Mesenchymal stem cell (in vitro differentiated cells and primary cell): Measurements from ENCODE around the gene ELOVL7.

Experiments used
- DNase-seq: peaks from one replicate; pipeline ENCODE4 v3.0.0-alpha.2; 2013
- H2AFZ ChIP-seq: one replicate; pipeline ENCODE4 v1.6.1; 2013; ENCODE audit warnings: low read depth, mild to moderate bottlenecking, control low read depth, inconsistent platforms, low read length, moderate library complexity
- H2AK5ac ChIP-seq: 2 replicates; pipeline ENCODE4 v1.6.1; 2013; ENCODE audit warnings: low read length, moderate library complexity, mild to moderate bottlenecking, inconsistent platforms; ENCODE audit not compliant: severe bottlenecking
- H2BK120ac ChIP-seq: one replicate; pipeline ENCODE4 v1.6.1; 2013; ENCODE audit warnings: low read depth, mild to moderate bottlenecking, inconsistent platforms, low read length, moderate library complexity
- H2BK12ac ChIP-seq, 2 experiments: one replicate each; pipeline ENCODE4 v1.6.1; 2013; ENCODE audit warnings: inconsistent platforms in 2 of 2, low read length in 2 of 2, mild to moderate bottlenecking in 2 of 2, moderate library complexity in 2 of 2, control low read depth in 1 of 2
- H2BK15ac ChIP-seq: one replicate; pipeline ENCODE4 v1.6.1; 2013; ENCODE audit warnings: mild to moderate bottlenecking, low read depth, inconsistent platforms; ENCODE audit not compliant: poor library complexity, severe bottlenecking
- H2BK5ac ChIP-seq: 2 replicates; pipeline ENCODE4 v1.6.1; 2013; ENCODE audit warnings: low read depth, mild to moderate bottlenecking, low read length, control low read depth, inconsistent platforms; ENCODE audit not compliant: poor library complexity, severe bottlenecking
- H3K14ac ChIP-seq, 2 experiments: one replicate each; pipeline ENCODE4 v1.6.1; 2013; ENCODE audit warnings: inconsistent platforms in 2 of 2, low read length in 2 of 2, control low read depth in 1 of 2, mild to moderate bottlenecking in 1 of 2, moderate library complexity in 1 of 2
- H3K18ac ChIP-seq, 2 experiments: one replicate each; pipeline ENCODE4 v1.6.1; 2013; ENCODE audit warnings: inconsistent platforms in 2 of 2, low read length in 2 of 2, control low read depth in 1 of 2, low read depth in 1 of 2, mild to moderate bottlenecking in 1 of 2
- H3K23ac ChIP-seq, 2 experiments: one replicate each; pipeline ENCODE4 v1.6.1; 2013; ENCODE audit warnings: inconsistent platforms in 2 of 2, low read length in 2 of 2, mild to moderate bottlenecking in 2 of 2, moderate library complexity in 2 of 2, control low read depth in 1 of 2
- H3K27ac ChIP-seq: 2 replicates; pipeline ENCODE4 v1.5.1; 2013; ENCODE audit warnings: mild to moderate bottlenecking, moderate library complexity, low read length, control low read depth, inconsistent platforms; ENCODE audit not compliant: poor library complexity, severe bottlenecking
- H3K27me3 ChIP-seq, 2 experiments: 2 replicates each; pipeline versions ENCODE4 v1.6.1 to v1.7.0; 2013; ENCODE audit warnings: low read length in 2 of 2, mild to moderate bottlenecking in 2 of 2, moderate library complexity in 2 of 2, control low read depth in 1 of 2, inconsistent platforms in 1 of 2; ENCODE audit not compliant: control insufficient read depth in 1 of 2, insufficient read depth in 1 of 2
- H3K36me3 ChIP-seq, 2 experiments: 2 replicates each; pipeline versions ENCODE4 v1.6.1 to v1.7.0; 2013; ENCODE audit warnings: low read length in 2 of 2, control low read depth in 1 of 2, inconsistent platforms in 1 of 2, low read depth in 1 of 2, mild to moderate bottlenecking in 1 of 2; ENCODE audit not compliant: insufficient read depth in 2 of 2, control insufficient read depth in 1 of 2
- H3K4ac ChIP-seq, 2 experiments: one replicate each; pipeline ENCODE4 v1.6.1; 2013; ENCODE audit warnings: inconsistent platforms in 2 of 2, low read length in 2 of 2, mild to moderate bottlenecking in 2 of 2, moderate library complexity in 2 of 2, control low read depth in 1 of 2, low read depth in 1 of 2
- H3K4me1 ChIP-seq: 2 replicates; pipeline ENCODE4 v1.6.1; 2013; ENCODE audit warnings: low read depth, low read length, control low read depth; ENCODE audit not compliant: control insufficient read depth, insufficient read depth
- H3K4me2 ChIP-seq: 2 replicates; pipeline ENCODE4 v1.6.1; 2013; ENCODE audit warnings: low read length, mild to moderate bottlenecking, inconsistent platforms; ENCODE audit not compliant: poor library complexity, severe bottlenecking
- H3K4me3 ChIP-seq, 2 experiments: 2 replicates each; pipeline versions ENCODE4 v1.5.1 to v1.7.0; 2013; ENCODE audit warnings: low read length in 2 of 2, mild to moderate bottlenecking in 2 of 2, control low read depth in 1 of 2, low read depth in 1 of 2; ENCODE audit not compliant: insufficient read depth in 1 of 2
- H3K79me1 ChIP-seq: replicated peaks from 2 replicates; pipeline ENCODE4 v1.6.1; 2013; ENCODE audit warnings: mild to moderate bottlenecking, control low read depth, low read length, inconsistent platforms; ENCODE audit not compliant: poor library complexity, severe bottlenecking
- H3K9ac ChIP-seq: 2 replicates; pipeline ENCODE4 v1.7.0; 2013; ENCODE audit warnings: mild to moderate bottlenecking, low read length, moderate library complexity
- H3K9me3 ChIP-seq: 2 replicates; pipeline ENCODE4 v1.7.0; 2013; ENCODE audit warnings: mild to moderate bottlenecking, low read length; ENCODE audit not compliant: control insufficient read depth
- H4K8ac ChIP-seq: one replicate; pipeline ENCODE4 v1.6.1; 2013; ENCODE audit warnings: inconsistent platforms, mild to moderate bottlenecking, low read length, moderate library complexity
- H4K91ac ChIP-seq: one replicate; pipeline ENCODE4 v1.6.1; 2013; ENCODE audit warnings: mild to moderate bottlenecking, low read length, inconsistent platforms
- WGBS: methylation state at CpG from one replicate; pipeline ENCODE4 v1.1.7; 2013; ENCODE audit warnings: mixed read lengths; 5-methylcytosine and 5-hydroxymethylcytosine counted together

ELOVL7 gene

DNA sequence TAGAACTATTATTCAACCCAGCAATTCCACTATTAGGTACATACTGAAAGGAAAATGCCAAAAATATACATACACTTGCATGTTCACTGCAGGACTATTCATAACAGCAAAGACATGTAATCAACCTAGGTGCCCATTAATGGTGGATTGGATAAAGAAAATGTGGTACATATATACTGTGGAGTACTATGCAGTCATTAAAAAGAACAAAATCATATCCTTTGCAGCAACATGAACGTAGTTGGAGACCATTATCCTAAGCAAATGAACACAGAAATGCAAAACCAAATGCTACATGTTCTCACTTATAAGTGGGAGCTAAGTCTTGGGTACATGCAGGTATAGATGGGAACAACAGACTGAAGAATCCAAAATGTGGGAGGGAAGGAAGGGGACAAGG is 67.7 kb downstream of the ELOVL7 start:
- no peak overlapping the region for H3K14ac ChIP-seq
- no peak overlapping the region for H3K23ac ChIP-seq
- no peak overlapping the region for H4K8ac ChIP-seq
- H3K27ac ChIP-seq: no peak overlapping the region
- H3K36me3 ChIP-seq: no peaks in the 10 kb centered on the region
- H3K9ac ChIP-seq: no peak overlapping the region
- H3K4me3 ChIP-seq: no peak overlapping the region
- H2AFZ ChIP-seq: no peak overlapping the region
- H2AK5ac ChIP-seq: no peak overlapping the region
- H2BK12ac ChIP-seq: no peak overlapping the region
- no peak overlapping the region for H3K18ac ChIP-seq
- no peak overlapping the region for H2BK5ac ChIP-seq
- no peaks in the 10 kb centered on the region for H3K9me3 ChIP-seq
- WGBS: no CpG with 5 or more reads among the region's 1 CpG
- H3K4me1 ChIP-seq: peaks cover 5% of the 10 kb centered on the region
- no peak overlapping the region for H3K4ac ChIP-seq
- no peak overlapping the region for H2BK120ac ChIP-seq
- H3K79me1 ChIP-seq: no peaks in the 10 kb centered on the region
- no peak overlapping the region for H3K4me2 ChIP-seq
- no peak overlapping the region for H2BK15ac ChIP-seq
- H4K91ac ChIP-seq: no peak overlapping the region
- no peak for DNase-seq
- H3K27me3 ChIP-seq: no peaks in the 10 kb centered on the region

DNA sequence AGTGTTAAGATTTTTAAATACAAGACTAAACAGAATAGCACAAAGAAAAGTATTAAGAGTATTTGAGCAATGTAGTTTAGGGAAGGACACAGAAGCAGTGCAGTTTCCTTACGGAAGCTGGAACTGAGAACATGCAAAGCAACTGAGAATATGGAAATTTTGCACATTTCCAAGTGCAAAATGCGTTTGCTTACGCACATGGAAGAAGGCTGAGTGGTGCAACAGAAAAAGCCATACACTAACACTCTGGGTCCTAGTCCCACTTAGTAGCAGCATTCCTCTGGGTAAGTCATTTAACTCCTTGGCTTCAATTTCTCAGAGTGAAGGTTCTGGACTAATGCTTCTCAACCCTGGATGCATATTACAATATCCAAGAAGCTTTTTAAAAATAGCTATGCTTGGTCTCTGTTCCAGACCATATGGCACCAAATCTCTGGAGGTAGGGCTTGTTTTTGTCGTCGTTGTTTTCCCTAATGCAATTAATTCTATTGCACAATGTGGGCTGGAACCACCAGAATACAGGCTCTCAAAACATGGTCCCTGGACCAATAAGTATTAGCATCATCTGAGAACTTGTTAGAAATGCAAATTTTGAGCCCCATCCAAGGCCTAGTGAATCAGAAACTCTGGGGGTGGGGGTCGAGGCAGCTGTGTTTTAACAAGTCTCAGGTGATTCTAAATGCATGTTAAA is 78.9 kb downstream of the ELOVL7 start:
- no peak overlapping the region for H3K18ac ChIP-seq
- no peak overlapping the region for H3K14ac ChIP-seq
- H2BK5ac ChIP-seq: no peak overlapping the region
- H4K8ac ChIP-seq: no peak overlapping the region
- no peaks in the 10 kb centered on the region for H3K9me3 ChIP-seq
- H3K27ac ChIP-seq: no peak overlapping the region
- H3K36me3 ChIP-seq: no peaks in the 10 kb centered on the region
- no peaks in the 10 kb centered on the region for H3K4me1 ChIP-seq
- H2BK15ac ChIP-seq: no peak overlapping the region
- H2AFZ ChIP-seq: no peak overlapping the region
- H3K79me1 ChIP-seq: no peaks in the 10 kb centered on the region
- WGBS: 87% methylated on average over 6 of the region's 6 CpGs
- no peak overlapping the region for H3K4ac ChIP-seq
- H2BK120ac ChIP-seq: no peak overlapping the region
- no peaks in the 10 kb centered on the region for H3K27me3 ChIP-seq
- no peak overlapping the region for H4K91ac ChIP-seq
- H2BK12ac ChIP-seq: no peak overlapping the region
- no peak for DNase-seq
- H3K23ac ChIP-seq: no peak overlapping the region
- H2AK5ac ChIP-seq: no peak overlapping the region
- H3K9ac ChIP-seq: no peak overlapping the region
- no peak overlapping the region for H3K4me2 ChIP-seq
- H3K4me3 ChIP-seq: no peak overlapping the region

- Histone ChIP-seq H3K23ac (no peak overlapping the region), H3K4me1 (no peaks in the 10 kb centered on the region), H3K18ac (no peak overlapping the region), H2AK5ac (no peak overlapping the region), H3K27ac (no peak overlapping the region), H2BK12ac (no peak overlapping the region), H3K9me3 (no peaks in the 10 kb centered on the region), H3K79me1 (no peaks in the 10 kb centered on the region), H2BK5ac (no peak overlapping the region), H3K4me3 (no peak overlapping the region), H2BK15ac (no peak overlapping the region), H2AFZ (no peak overlapping the region), H3K27me3 (no peaks in the 10 kb centered on the region), H3K36me3 (no peaks in the 10 kb centered on the region), H4K8ac (no peak overlapping the region), H3K4me2 (no peak overlapping the region), H4K91ac (no peak overlapping the region), H3K4ac (no peak overlapping the region), H3K14ac (no peak overlapping the region), H3K9ac (no peak overlapping the region), H2BK120ac (no peak overlapping the region)
- DNase-seq: no peak
- WGBS: 75% methylated on average over 3 of the region's 3 CpGs
These were observed 81.0 kb downstream of the ELOVL7 start for GRCh38 chr5:60763061-60763460.

- Histone ChIP-seq H3K18ac (no peak overlapping the region), H2BK15ac (no peak overlapping the region), H3K27me3 (no peaks in the 10 kb centered on the region), H3K4me1 (no peaks in the 10 kb centered on the region), H3K4me3 (no peak overlapping the region), H3K79me1 (no peaks in the 10 kb centered on the region), H4K91ac (no peak overlapping the region), H2AFZ (no peak overlapping the region), H3K4ac (no peak overlapping the region), H2BK120ac (no peak overlapping the region), H3K14ac (no peak overlapping the region), H3K36me3 (no peaks in the 10 kb centered on the region), H3K4me2 (no peak overlapping the region), H2AK5ac (no peak overlapping the region), H3K9me3 (no peaks in the 10 kb centered on the region), H3K9ac (no peak overlapping the region), H3K27ac (no peak overlapping the region), H4K8ac (no peak overlapping the region), H3K23ac (no peak overlapping the region), H2BK12ac (no peak overlapping the region), H2BK5ac (no peak overlapping the region)
- DNase-seq: no peak
- WGBS: 92% methylated on average over 5 of the region's 5 CpGs
These were observed 89.6 kb downstream of the ELOVL7 start for GRCh38 chr5:60754495-60754894.
